ENCODE measurements around the gene KIFC1.
A peak's percentile ranks its signal among the peaks of the same experiment; 100 is the strongest.

Gene KIFC1

DNA sequence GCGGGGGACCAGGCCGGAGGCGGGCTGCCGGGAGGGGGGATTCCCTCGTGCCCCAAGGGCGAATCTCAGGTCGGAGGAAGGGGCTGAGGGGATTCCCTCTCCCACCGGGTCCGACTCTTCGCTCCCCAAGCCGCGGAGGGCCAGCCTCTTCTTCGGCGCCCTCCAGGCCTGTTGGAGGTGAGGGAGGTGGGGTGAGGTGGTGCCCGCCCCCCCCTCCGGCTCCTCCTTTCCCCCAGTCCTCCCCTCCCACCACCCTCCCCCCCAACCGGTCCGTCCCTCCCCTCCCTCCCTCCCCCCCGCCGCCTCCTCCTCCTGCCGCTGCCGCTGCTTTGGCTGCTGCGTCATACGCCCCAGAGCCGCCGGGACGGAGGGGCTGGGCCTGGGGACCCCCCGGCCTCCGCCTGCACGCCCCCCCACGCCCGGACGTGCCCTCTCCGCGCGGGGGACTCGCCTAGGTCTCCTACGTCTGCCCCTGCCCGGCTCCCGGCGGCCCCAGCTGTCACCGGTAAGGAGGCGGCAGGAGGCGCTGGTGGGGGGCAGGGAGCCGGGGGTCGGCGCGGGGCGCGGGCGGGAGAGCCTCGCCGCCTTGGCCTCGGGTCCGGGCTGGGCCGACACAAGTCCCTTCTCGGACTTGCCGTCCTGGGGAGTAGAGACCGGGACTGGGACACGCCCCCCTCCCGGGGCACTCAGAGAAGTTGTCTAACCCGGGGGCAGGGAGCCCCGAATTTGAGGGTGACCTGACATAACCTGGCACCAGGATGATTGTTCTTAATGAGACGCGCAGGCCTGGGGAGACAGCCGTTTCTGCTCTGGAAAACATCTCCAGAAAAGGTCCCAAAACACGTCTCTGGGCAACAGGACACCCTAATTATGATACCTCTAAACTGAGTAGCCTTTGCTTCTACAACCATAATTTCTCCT lies 19.3 kb downstream of the KIFC1 start, which contains the start of gene PHF1:
Gene PHF1 (plus strand): TSS at position 304 of the 921 bp plus-strand sequence. CDS start 1,250 bp downstream, outside the sequence.
- DNase-seq (ENCODE audit: low read depth, low spot score) = peak; percentile 58

GRCh38 chr6:33411632-33412005 lies 20.0 kb downstream of the KIFC1 start:
- DNase-seq (ENCODE audit: low read depth, low spot score) = no peak

DNA sequence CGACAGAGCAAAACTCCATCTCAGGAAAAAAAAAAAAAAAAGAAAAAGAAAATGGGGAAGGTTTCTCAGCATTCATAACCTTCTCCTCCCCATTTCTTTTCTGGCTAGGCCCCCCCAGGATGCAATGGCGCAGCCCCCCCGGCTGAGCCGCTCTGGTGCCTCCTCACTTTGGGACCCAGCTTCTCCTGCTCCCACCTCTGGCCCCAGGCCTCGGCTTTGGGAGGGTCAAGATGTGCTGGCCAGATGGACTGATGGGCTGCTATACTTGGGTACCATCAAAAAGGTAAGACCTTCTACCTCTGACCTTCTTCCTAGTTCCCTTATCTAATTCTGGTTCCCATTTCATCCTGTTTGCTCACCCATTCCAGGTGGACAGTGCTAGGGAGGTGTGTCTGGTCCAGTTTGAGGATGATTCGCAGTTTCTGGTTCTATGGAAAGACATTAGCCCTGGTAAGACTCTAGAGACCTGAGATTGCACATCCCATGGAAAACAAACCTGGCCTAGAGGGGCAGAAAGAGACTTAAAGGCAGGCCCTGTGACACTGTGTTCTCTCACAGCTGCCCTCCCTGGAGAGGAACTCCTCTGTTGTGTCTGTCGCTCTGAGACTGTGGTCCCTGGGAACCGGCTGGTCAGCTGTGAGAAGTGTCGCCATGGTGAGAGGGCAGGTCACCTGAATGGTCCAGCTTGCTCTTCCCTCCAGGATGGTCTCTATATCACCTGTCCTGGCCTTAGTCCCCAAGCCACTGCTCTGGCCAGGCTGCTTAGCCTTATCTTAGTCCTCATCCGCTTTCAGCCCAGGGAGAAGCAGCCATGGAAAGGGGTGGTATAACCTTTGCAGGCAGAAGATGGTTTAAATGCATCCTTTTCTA lies 20.8 kb downstream of the KIFC1 start:
- DNase-seq (ENCODE audit: low read depth, low spot score) = no peak

- no peak for DNase-seq (ENCODE audit: low read depth, low spot score)
Measured at GRCh38 chr6:33413241-33414120, 21.9 kb downstream of the KIFC1 start.

DNA sequence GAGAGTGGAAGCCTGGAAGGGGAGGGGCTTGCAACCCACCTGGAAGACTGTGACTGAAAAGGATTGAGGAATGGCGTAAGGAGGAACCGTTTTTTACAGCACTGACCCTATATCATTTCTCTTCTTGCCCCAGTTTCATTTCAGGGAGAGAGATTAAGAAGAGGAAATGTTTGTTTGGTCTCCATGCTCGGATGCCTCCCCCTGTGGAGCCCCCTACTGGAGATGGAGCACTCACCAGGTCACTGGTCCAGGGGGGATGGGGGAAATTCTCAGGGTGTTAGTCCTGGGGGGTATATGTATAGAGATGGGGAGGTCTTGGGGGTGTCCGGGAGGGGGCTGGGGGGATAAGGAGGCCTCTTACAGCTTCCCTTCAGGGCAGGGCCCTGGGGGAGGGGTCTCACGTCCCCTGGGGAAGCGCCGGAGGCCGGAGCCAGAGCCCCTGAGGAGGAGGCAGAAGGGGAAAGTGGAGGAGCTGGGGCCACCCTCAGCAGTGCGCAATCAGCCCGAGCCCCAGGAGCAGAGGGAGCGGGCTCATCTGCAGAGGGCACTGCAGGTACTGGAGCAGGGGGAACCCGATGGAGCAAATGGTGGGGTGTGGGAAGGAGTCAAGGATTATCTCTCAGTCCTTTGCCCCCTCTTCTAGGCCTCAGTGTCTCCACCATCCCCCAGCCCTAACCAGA lies 23.1 kb downstream of the KIFC1 start:
- DNase-seq (ENCODE audit: low read depth, low spot score) = no peak

DNA sequence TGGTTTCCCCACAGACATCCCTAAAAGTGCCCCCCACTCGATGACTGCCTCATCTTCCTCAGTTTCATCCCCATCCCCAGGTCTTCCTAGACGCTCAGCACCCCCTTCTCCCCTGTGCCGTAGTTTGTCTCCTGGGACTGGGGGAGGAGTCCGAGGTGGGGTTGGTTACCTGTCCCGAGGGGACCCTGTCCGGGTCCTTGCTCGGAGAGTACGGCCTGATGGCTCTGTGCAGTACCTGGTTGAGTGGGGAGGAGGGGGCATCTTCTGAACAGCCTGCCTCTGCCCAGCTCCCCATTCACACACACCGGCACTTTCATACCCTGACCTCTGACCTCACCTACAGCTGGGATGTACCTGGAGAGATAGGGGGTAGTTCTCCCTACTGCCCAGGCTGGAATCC lies 24.2 kb downstream of the KIFC1 start:
- no peak for DNase-seq (ENCODE audit: low read depth, low spot score)

- DNase-seq (ENCODE audit: low read depth, low spot score) = no peak
Measured at GRCh38 chr6:33416386-33417127, 24.9 kb downstream of the KIFC1 start.

- no peak for DNase-seq (ENCODE audit: low read depth, low spot score)
Measured at GRCh38 chr6:33417128-33417902, 25.7 kb downstream of the KIFC1 start.

DNA sequence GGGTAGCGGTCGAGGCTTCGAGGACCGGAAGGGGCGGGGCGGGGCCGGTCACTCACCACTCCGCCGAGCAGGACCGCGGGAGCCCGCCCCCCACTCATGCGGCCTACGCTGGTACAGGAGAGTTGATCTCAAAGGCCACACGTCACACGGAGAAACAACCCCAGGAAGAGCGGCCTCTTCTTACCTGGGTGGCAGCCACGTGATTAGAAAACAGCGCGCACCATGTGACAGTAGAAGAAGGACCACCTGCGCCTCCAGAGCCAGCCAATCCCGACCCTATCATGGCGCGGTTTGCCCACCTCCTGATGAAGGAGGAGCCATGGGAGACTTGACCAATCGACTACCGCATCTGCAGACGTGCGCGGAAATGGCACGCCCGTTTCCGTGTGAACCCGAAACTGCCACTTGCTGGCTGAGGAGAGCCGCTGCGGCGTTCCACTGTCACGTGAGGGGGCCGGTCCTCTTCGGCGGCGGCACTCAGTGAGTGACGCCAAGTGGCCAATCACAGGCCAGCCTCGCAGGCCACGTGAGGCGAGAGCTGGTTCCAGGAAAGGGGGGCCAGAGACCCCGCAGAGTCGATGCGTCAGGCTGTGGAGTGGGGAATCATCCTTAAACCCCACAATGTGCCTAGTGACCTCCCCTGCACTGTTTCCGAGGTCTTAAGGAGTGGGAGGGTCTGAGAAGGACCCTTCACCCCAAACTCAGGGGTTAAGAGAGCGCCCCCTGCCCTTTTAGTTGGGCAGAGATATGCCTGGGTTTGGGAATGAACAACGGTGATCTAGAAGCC lies 26.5 kb downstream of the KIFC1 start, which contains the start of gene CUTA:
Gene CUTA (minus strand): TSS at position 205 of the 787 bp plus-strand sequence. CDS start 107 bp downstream, at position 98.
- peak; percentile 98 for DNase-seq (ENCODE audit: low read depth, low spot score)

DNA sequence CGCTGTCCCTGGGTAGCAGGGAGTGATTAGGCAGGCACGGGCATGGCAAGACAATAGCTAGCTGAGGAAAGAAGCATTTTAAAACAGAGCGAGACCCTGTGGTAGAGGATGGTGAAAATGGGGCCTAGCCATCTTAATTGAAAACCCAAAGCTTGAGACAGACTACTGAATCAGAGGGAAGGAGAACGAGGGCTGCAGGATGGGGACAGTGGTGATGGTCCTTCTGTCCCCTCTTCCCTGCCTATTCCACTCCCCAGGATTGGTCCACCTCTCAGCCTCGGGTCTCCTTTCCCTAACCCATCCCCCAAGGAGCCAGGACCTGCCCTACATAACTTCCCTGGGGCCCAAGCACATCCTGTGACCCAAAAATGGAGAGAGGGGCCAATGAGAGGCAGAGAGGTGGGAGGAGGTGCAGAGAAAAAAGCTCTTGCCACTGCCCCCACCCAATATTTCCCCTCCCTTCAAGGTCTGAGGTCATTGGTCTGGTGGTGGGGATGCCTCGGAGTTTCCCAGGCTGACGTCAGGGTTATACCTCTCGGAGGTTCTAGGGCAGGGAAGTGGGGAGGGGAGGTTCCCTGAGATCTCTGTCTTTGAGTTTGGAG lies 27.2 kb downstream of the KIFC1 start:
- no peak for DNase-seq (ENCODE audit: low read depth, low spot score)

GRCh38 chr6:33419580-33420490 lies 28.2 kb downstream of the KIFC1 start, which contains the start of gene SYNGAP1:
Gene SYNGAP1 (plus strand): TSS chr6:33420065. CDS start chr6:33420265, 200 bp downstream.
- DNase-seq (ENCODE audit: low read depth, low spot score) = no peak

DNA sequence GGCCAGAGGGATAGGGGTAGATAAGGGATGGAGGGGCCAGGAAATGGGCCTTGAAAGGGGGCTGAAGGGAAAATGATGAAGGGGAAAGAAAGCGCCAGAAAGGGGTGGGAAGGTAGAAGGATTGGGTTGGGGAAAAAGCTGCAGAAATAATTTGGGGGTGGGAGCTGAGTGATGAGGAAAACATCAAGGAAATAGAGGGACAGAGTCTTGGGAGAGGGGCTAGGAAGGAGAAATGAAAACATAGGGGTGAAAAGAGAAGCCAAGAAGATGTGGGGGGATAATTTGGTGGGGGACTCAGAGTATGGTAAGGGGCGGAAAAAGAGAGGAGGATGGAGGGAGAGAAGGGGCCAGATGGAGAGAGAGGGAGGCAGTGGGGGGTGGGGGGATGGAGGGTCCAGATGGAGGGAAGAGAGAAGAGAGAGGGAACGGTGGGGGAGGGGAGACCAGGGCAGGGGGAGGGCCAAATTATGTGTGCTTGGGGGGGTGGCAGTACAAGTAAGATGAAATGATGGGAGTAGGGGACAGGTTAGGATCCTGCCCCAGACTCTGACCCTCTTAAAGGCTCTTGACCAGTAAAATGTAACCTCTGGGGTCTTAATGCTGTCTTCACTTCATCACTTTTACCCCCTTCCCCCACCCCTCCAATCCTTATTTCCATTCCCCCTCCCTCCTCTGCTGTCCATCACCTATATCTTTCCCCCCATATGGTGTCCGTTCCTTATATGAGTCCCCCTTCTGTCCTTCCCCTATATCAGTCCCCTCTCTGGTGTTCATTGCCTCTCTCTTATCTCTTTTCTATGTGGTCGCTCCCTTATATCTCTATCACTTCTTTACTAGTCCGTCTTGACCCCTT lies 29.1 kb downstream of the KIFC1 start:
- DNase-seq (ENCODE audit: low read depth, low spot score) = no peak

DNA sequence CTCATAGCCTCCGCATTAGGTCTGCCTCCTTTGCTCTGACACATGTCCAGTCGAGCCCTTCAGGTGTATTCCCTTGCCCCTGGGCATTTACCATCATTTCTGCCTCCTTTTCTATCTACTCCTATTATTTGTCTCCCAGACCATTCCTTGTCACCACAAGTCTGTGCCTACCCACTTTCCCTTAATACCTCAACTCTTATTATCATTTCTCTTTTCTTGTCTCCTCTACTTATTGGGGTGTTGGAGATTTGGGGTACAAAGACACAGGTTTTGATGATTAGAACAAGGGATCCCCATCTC lies 29.7 kb downstream of the KIFC1 start:
- DNase-seq (ENCODE audit: low read depth, low spot score) = no peak

GRCh38 chr6:33423777-33424176 lies 32.2 kb downstream of the KIFC1 start:
- DNase-seq (ENCODE audit: low read depth, low spot score) = no peak

- no peak for DNase-seq (ENCODE audit: low read depth, low spot score)
Measured at GRCh38 chr6:33424855-33425667, 33.4 kb downstream of the KIFC1 start.

All from activated CD4-positive, CD25-positive, alpha-beta regulatory T cell treated with anti-CD3 and anti-CD28 coated beads, Interleukin-2, amount 50 U/mL, for 16 hours (primary cell).